GM12878 (cell line): ENCODE results near the gene PNMA8B. TPM values are rescaled to one million over a fixed set of nuclear protein-coding genes. Genes with fewer than 3 reads are reported as not detected.

Source experiments
- ATAC-seq: fragments of 200-7000 bp; cut with Tn5 transposase; 3 replicates; pipeline ENCODE4 v1.9.1; 2020; ENCODE audit warnings: mild to moderate bottlenecking, moderate library complexity
- BruUV-seq: library from RNA; stranded (reverse); fragments of 400-500 nt; replicated peaks from 2 replicates; lab custom pipeline; 2021; lab: Mats Ljungman, UMichigan
- CTCF ChIA-PET: fragments of 300-600 bp; sonication (Branson Sonifier 250); formaldehyde crosslinking; extraction: SDS; loops from one replicate; lab custom pipeline; 2021; ENCODE audit warnings: inconsistent platforms; lab: Yijun Ruan, JAX
- POLR2A ChIA-PET: fragments of 350-600 bp; formaldehyde crosslinking; extraction: SDS; loops from one replicate; lab custom pipeline; 2021; ENCODE audit warnings: inconsistent platforms; lab: Charles Lee
- RAD21 ChIA-PET: fragments of 300-600 bp; sonication (Branson Sonifier 250); formaldehyde crosslinking; loops from one replicate; lab custom pipeline; 2023; ENCODE audit warnings: antibody characterized with exemption; ENCODE audit not compliant: unreplicated experiment; lab: Charles Lee
- SMC1A ChIA-PET: fragments of 300-600 bp; sonication (Branson Sonifier 250); formaldehyde crosslinking; loops from one replicate; lab custom pipeline; 2023; ENCODE audit not compliant: unreplicated experiment, uncharacterized antibody; lab: Charles Lee
- DNase-seq: peaks from one replicate; pipeline ENCODE4 v3.0.0-alpha.2; 2011; ENCODE audit warnings: low read depth, low spot score
- FAIRE-seq: peaks from 3 replicates; lab custom pipeline; 2011; peaks lifted over from hg19 to GRCh38; lab: Jason Lieb, UNC
- H2AFZ ChIP-seq: 2 replicates; pipeline ENCODE4 v1.6.0; 2011; ENCODE audit warnings: low read depth, low read length, control low read depth; ENCODE audit not compliant: control insufficient read depth
- H3K27ac ChIP-seq: 2 replicates; pipeline ENCODE4 v1.5.1; 2011; ENCODE audit warnings: control low read depth; ENCODE audit not compliant: control insufficient read depth, insufficient read depth
- H3K27me3 ChIP-seq, 2 experiments: replicated peaks in 1 of 2; 2 replicates each; pipeline versions ENCODE4 v1.6.0 to v1.6.1; 2011; ENCODE audit warnings: low read length in 1 of 2; ENCODE audit not compliant: control insufficient read depth in 2 of 2, insufficient read depth in 2 of 2
- H3K36me3 ChIP-seq, 2 experiments: 2 replicates each; pipeline ENCODE4 v1.5.1; 2011; ENCODE audit warnings: low read length in 1 of 2; ENCODE audit not compliant: control insufficient read depth in 2 of 2, insufficient read depth in 2 of 2
- H3K4me1 ChIP-seq: 2 replicates; pipeline ENCODE4 v1.6.1; 2011; ENCODE audit warnings: mild to moderate bottlenecking, low read length, moderate library complexity, mixed read lengths; ENCODE audit not compliant: control insufficient read depth, insufficient read depth
- H3K4me2 ChIP-seq: 2 replicates; pipeline ENCODE4 v1.6.0; 2011; ENCODE audit warnings: control low read depth; ENCODE audit not compliant: control insufficient read depth, insufficient read depth
- H3K4me3 ChIP-seq: fragments of 200-600 bp; sonication (generic); 2 replicates; pipeline ENCODE4 v1.5.1; 2016
- H3K79me2 ChIP-seq: 2 replicates; pipeline ENCODE4 v1.6.0; 2011; ENCODE audit warnings: low read length; ENCODE audit not compliant: control insufficient read depth, insufficient read depth
- H3K9ac ChIP-seq: 2 replicates; pipeline ENCODE4 v1.8.0; 2011; ENCODE audit warnings: low read length, control low read depth, mixed read lengths; ENCODE audit not compliant: control insufficient read depth, insufficient read depth
- H3K9me3 ChIP-seq: replicated peaks from 3 replicates; pipeline ENCODE4 v1.5.1; 2011; ENCODE audit warnings: mild to moderate bottlenecking, low read length; ENCODE audit not compliant: control insufficient read depth, insufficient read depth
- H4K20me1 ChIP-seq: 2 replicates; pipeline ENCODE4 v1.6.0; 2011; ENCODE audit not compliant: control insufficient read depth, insufficient read depth
- BMI1 ChIP-seq: fragments of 450-650 bp; IDR thresholded peaks from 2 replicates; pipeline ENCODE4 v1.6.1; 2016; ENCODE audit warnings: mild to moderate bottlenecking, moderate library complexity, borderline replicate concordance
- CHD4 ChIP-seq: fragments of 200-600 bp; sonication (generic); IDR thresholded peaks from 2 replicates; pipeline ENCODE4 v1.6.1; 2016; ENCODE audit warnings: mild to moderate bottlenecking
- FOXK2 ChIP-seq: fragments of 450-650 bp; IDR thresholded peaks from 2 replicates; pipeline ENCODE4 v1.6.1; 2017; ENCODE audit warnings: mild to moderate bottlenecking, moderate library complexity
- MTA2 ChIP-seq: fragments of 450-650 bp; IDR thresholded peaks from 2 replicates; pipeline ENCODE4 v1.6.1; 2016; ENCODE audit warnings: low read depth, mild to moderate bottlenecking, moderate library complexity
- WGBS: methylation state at CpG from one replicate; pipeline ENCODE4 v1.1.6; 2016; ENCODE audit warnings: low lambda C conversion rate; ENCODE audit not compliant: insufficient replicate concordance, insufficient coverage; ENCODE audit errors: missing lambda C conversion rate; 5-methylcytosine and 5-hydroxymethylcytosine counted together
- in situ Hi-C: fragments of 300-500 bp; cut with MboI; formaldehyde crosslinking; loops from 9 replicates; pipeline ENCODE4 v1.14.3; 2018; ENCODE audit warnings: mixed read lengths
- intact Hi-C: fragments of 100-400 bp; cut with micrococcal nuclease; formaldehyde crosslinking; loops from one replicate; pipeline ENCODE4 v1.14.2; 2022; ENCODE audit not compliant: unreplicated experiment
- polyA plus RNA-seq, 11 experiments: library from polyadenylated mRNA; depleted of rRNA in 4 of 11; unstranded in 6 of 11; stranded (reverse) in 5 of 11; fragments of >200 nt; fragmentation: Nextera tagmentation in 4 of 11; fragmentation: Illumina TruSeq in 1 of 11; extraction: Ambion mirVana in 4 of 11; extraction: Trizol in 1 of 11; gene quantifications; 1 replicate in 1 of 11; 2 replicates in 10 of 11; pipeline versions ENCODE4 v1.2.1 to v1.2.3, GENCODE V29; 2011 to 2016; ENCODE audit warnings: inconsistent platforms in 2 of 11, missing spikeins in 2 of 11, low read depth in 1 of 11
- total RNA-seq, 4 experiments: library from RNA; depleted of rRNA in 3 of 4; stranded (reverse); fragments of >200 nt in 3 of 4; fragmentation: Illumina TruSeq in 1 of 4; extraction: Trizol in 1 of 4; gene quantifications; 2 replicates each; pipeline versions ENCODE4 v1.2.1 to v1.2.3, GENCODE V29; 2013 to 2021
- TF ChIP-seq, protein P1 (sequence below): fragments of 450-650 bp; IDR thresholded peaks from 2 replicates; pipeline ENCODE4 v1.6.1; 2017; ENCODE audit warnings: mild to moderate bottlenecking, moderate library complexity
- TF ChIP-seq, protein P2 (sequence below): IDR thresholded peaks from 2 replicates; pipeline ENCODE4 v1.6.1; 2012; ENCODE audit warnings: low read length, inconsistent platforms

Gene PNMA8B
- total and polyA plus RNA-seq, 10 of the 15 experiments (the other 5 are each of a cell fraction or from before 2014, with no cell fraction given) = 0.01 TPM; not detected in 9

DNA sequence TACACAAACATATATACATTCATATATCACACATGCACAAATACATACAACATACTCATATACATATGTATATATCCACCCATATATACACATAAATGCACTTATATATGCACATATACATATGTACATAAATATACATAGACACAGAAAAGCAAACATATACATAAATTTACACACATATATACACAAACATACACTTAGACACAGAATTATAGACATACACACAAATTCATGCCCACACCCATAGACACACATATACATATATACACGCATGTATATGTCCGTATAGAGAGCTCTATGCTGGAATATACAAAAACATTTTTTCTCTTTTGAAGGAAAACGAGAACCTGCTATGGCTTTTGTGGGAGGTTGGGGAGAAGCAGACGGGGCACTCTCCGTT is 44.9 kb downstream of the PNMA8B start (continued):
- TF ChIP-seq, protein P1, sequence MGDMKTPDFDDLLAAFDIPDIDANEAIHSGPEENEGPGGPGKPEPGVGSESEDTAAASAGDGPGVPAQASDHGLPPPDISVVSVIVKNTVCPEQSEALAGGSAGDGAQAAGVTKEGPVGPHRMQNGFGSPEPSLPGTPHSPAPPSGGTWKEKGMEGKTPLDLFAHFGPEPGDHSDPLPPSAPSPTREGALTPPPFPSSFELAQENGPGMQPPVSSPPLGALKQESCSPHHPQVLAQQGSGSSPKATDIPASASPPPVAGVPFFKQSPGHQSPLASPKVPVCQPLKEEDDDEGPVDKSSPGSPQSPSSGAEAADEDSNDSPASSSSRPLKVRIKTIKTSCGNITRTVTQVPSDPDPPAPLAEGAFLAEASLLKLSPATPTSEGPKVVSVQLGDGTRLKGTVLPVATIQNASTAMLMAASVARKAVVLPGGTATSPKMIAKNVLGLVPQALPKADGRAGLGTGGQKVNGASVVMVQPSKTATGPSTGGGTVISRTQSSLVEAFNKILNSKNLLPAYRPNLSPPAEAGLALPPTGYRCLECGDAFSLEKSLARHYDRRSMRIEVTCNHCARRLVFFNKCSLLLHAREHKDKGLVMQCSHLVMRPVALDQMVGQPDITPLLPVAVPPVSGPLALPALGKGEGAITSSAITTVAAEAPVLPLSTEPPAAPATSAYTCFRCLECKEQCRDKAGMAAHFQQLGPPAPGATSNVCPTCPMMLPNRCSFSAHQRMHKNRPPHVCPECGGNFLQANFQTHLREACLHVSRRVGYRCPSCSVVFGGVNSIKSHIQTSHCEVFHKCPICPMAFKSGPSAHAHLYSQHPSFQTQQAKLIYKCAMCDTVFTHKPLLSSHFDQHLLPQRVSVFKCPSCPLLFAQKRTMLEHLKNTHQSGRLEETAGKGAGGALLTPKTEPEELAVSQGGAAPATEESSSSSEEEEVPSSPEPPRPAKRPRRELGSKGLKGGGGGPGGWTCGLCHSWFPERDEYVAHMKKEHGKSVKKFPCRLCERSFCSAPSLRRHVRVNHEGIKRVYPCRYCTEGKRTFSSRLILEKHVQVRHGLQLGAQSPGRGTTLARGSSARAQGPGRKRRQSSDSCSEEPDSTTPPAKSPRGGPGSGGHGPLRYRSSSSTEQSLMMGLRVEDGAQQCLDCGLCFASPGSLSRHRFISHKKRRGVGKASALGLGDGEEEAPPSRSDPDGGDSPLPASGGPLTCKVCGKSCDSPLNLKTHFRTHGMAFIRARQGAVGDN = no peak

DNA sequence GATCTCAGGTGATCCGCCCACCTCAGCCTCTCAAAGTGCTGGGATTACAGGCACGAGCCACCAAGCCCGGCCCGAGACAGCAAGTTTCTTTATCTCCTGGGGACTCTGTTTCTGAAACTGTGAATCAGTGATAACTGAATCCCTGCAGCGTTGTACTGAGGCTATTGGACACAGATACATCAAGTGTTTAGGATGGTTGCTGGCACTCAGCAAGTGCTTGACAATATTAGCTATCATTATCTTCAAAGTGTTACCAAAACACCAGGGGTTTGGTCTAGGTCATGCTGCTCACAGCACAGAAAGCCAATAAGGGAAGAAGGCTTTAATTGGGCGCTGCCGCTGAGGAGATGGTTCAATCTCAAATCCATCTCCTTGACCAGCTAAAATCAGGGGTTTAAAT is 46.4 kb downstream of the PNMA8B start:
- Histone ChIP-seq H2AFZ (no peak overlapping the region), H3K4me3 (no peak overlapping the region), H3K79me2 (no peaks in the 10 kb centered on the region), H3K27ac (no peak overlapping the region), H3K9ac (no peak overlapping the region), H3K4me1 (no peaks in the 10 kb centered on the region), H3K4me2 (no peak overlapping the region), H3K36me3 (no peaks in the 10 kb centered on the region), H4K20me1 (no peaks in the 10 kb centered on the region), H3K27me3 (no peaks in the 10 kb centered on the region), H3K9me3 (no peaks in the 10 kb centered on the region; the same call in 2 of the 3 replicates)
- WGBS = 22% methylated on average over 7 of the region's 7 CpGs
- ChIA-PET POLR2A (interaction anchor here (0.6 kb wide), 1 partner anchor 153 kb away, joined by 3 read pairs; the partner anchor contains the start of gene HIF3A), CTCF (no interaction called here), RAD21 (interaction anchor here (0.6 kb wide), 1 partner anchor 556 kb away, joined by 3 read pairs; no protein-coding TSS in a partner anchor), SMC1A (no interaction called here)
- BruUV-seq = no TSS peak
- intact Hi-C loops = no loop called here
- no peak for TF ChIP-seq CHD4
- TF ChIP-seq FOXK2 = no peak
- TF ChIP-seq BMI1 = no peak
- TF ChIP-seq, protein P2, sequence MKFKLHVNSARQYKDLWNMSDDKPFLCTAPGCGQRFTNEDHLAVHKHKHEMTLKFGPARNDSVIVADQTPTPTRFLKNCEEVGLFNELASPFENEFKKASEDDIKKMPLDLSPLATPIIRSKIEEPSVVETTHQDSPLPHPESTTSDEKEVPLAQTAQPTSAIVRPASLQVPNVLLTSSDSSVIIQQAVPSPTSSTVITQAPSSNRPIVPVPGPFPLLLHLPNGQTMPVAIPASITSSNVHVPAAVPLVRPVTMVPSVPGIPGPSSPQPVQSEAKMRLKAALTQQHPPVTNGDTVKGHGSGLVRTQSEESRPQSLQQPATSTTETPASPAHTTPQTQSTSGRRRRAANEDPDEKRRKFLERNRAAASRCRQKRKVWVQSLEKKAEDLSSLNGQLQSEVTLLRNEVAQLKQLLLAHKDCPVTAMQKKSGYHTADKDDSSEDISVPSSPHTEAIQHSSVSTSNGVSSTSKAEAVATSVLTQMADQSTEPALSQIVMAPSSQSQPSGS = no peak
- TF ChIP-seq MTA2 = no peak
- in situ Hi-C loops = no loop called here
- no peak for FAIRE-seq
- ATAC-seq = no peak
- DNase-seq = no peak
